Endothelial cell of umbilical vein (primary cell): Measurements from ENCODE around the gene SYNCRIP. TPM values are rescaled to one million over a fixed set of nuclear protein-coding genes. Genes with fewer than 3 reads are reported as not detected.

Experiments used
- BruUV-seq: library from RNA; stranded (reverse); fragments of 400-500 nt; replicated peaks from 2 replicates; lab custom pipeline; 2021; lab: Mats Ljungman, UMichigan
- CTCF ChIA-PET: fragments of 300-600, 350-600 bp; sonication (Branson Sonifier 250); formaldehyde crosslinking; loops from one replicate; lab custom pipeline; 2021; ENCODE audit warnings: antibody characterized with exemption, inconsistent platforms; lab: Charles Lee
- POLR2A ChIA-PET: fragments of 300-600, 350-600 bp; sonication (Branson Sonifier 250); formaldehyde crosslinking; loops from one replicate; lab custom pipeline; 2021; ENCODE audit warnings: antibody characterized with exemption, inconsistent platforms; lab: Charles Lee
- DNase-seq: peaks from one replicate; pipeline ENCODE4 v3.0.0-alpha.2; 2011; ENCODE audit warnings: low read depth, low spot score
- FAIRE-seq: peaks from 2 replicates; lab custom pipeline; 2011; peaks lifted over from hg19 to GRCh38; lab: Jason Lieb, UNC
- H2AFZ ChIP-seq: 2 replicates; pipeline ENCODE4 v1.6.0; 2012; ENCODE audit warnings: low read depth, low read length, control low read depth, inconsistent platforms
- H3K27ac ChIP-seq: 2 replicates; pipeline ENCODE4 v1.5.1; 2011; ENCODE audit warnings: low read depth, mild to moderate bottlenecking, control low read depth, low read length, moderate library complexity; ENCODE audit not compliant: insufficient read depth
- H3K27me3 ChIP-seq, 2 experiments: 2 replicates each; pipeline versions ENCODE4 v1.6.0 to v1.6.1; 2011; ENCODE audit warnings: low read length in 2 of 2, mixed read lengths in 1 of 2; ENCODE audit not compliant: control insufficient read depth in 2 of 2, insufficient read depth in 2 of 2
- H3K36me3 ChIP-seq, 2 experiments: 2 replicates in 1 of 2; 3 replicates in 1 of 2; pipeline ENCODE4 v1.5.1; 2011; ENCODE audit warnings: low read length in 2 of 2, mild to moderate bottlenecking in 1 of 2, moderate library complexity in 1 of 2; ENCODE audit not compliant: control insufficient read depth in 2 of 2, insufficient read depth in 2 of 2; ENCODE audit errors: extremely low read depth in 1 of 2
- H3K4me1 ChIP-seq: 3 replicates; pipeline ENCODE4 v1.5.1; 2011; ENCODE audit warnings: mild to moderate bottlenecking, low read length; ENCODE audit not compliant: control insufficient read depth, insufficient read depth; ENCODE audit errors: extremely low read depth
- H3K4me2 ChIP-seq: 2 replicates; pipeline ENCODE4 v1.6.1; 2011; ENCODE audit warnings: low read length, control low read depth, mixed read lengths; ENCODE audit not compliant: insufficient read depth
- H3K4me3 ChIP-seq, 3 experiments: fragments of 200-600 bp in 1 of 3; sonication (generic), shearing (Covaris generic) in 1 of 3; replicated peaks in 1 of 3; 2 replicates each; pipeline ENCODE4 v1.5.1; 2011 to 2016; ENCODE audit warnings: control low read depth in 3 of 3, low read length in 3 of 3, mild to moderate bottlenecking in 2 of 3, inconsistent platforms in 1 of 3, low read depth in 1 of 3, moderate library complexity in 1 of 3; ENCODE audit not compliant: insufficient read depth in 1 of 3
- H3K79me2 ChIP-seq: 2 replicates; pipeline ENCODE4 v1.6.0; 2012; ENCODE audit warnings: low read length, inconsistent platforms; ENCODE audit not compliant: control insufficient read depth, insufficient read depth
- H3K9ac ChIP-seq: replicated peaks from 2 replicates; pipeline ENCODE3; 2011; ENCODE audit warnings: low read length, control low read depth; ENCODE audit not compliant: insufficient read depth; ENCODE audit errors: extremely low read depth
- H3K9me1 ChIP-seq: replicated peaks from 3 replicates; pipeline ENCODE4 v1.6.0; 2011; ENCODE audit warnings: mild to moderate bottlenecking, low read length; ENCODE audit not compliant: control insufficient read depth, insufficient read depth; ENCODE audit errors: extremely low read depth
- H3K9me3 ChIP-seq: replicated peaks from 2 replicates; pipeline ENCODE4 v1.5.1; 2012; ENCODE audit warnings: low read length, inconsistent platforms; ENCODE audit not compliant: control insufficient read depth, insufficient read depth
- H4K20me1 ChIP-seq: replicated peaks from 2 replicates; pipeline ENCODE3; 2011; ENCODE audit warnings: mild to moderate bottlenecking, low read length; ENCODE audit not compliant: control insufficient read depth, insufficient read depth; ENCODE audit errors: extremely low read depth
- EZH2 ChIP-seq: IDR thresholded peaks from 2 replicates; pipeline ENCODE4 v1.6.1; 2012; ENCODE audit warnings: borderline replicate concordance, low read depth, mild to moderate bottlenecking, moderate library complexity, low read length, inconsistent platforms; ENCODE audit not compliant: severe bottlenecking
- FOS ChIP-seq: IDR thresholded peaks from 2 replicates; pipeline ENCODE4 v1.6.1; 2011; ENCODE audit warnings: mild to moderate bottlenecking, low read length, moderate library complexity, borderline replicate concordance; ENCODE audit not compliant: insufficient read depth
- GATA2 ChIP-seq: IDR thresholded peaks from 2 replicates; pipeline ENCODE4 v1.7.0; 2011; ENCODE audit warnings: low read depth, mild to moderate bottlenecking, moderate library complexity, mixed read lengths, low read length; ENCODE audit not compliant: insufficient read length, insufficient read depth
- JUN ChIP-seq: IDR thresholded peaks from 2 replicates; pipeline ENCODE4 v1.6.1; 2011; ENCODE audit warnings: borderline replicate concordance, low read depth; ENCODE audit not compliant: insufficient read length, insufficient read depth
- MAX ChIP-seq: IDR thresholded peaks from 2 replicates; pipeline ENCODE4 v1.6.1; 2011; ENCODE audit not compliant: insufficient read depth, insufficient read length
- MYC ChIP-seq: IDR thresholded peaks from one replicate; pipeline ENCODE4 v1.6.1; 2011; ENCODE audit warnings: mild to moderate bottlenecking, low read depth, low read length
- POLR2A ChIP-seq: IDR thresholded peaks from 2 replicates; pipeline ENCODE4 v1.6.1; 2012; ENCODE audit warnings: low read depth, mild to moderate bottlenecking, control low read depth, low read length
- POLR2AphosphoS5 ChIP-seq: IDR thresholded peaks from 2 replicates; pipeline ENCODE4 v1.6.1; 2012; ENCODE audit warnings: low read depth, mild to moderate bottlenecking, control low read depth, low read length, moderate library complexity; ENCODE audit not compliant: insufficient read depth
- dilution Hi-C: fragments of 300-500 bp; cut with MboI; formaldehyde crosslinking; loops from one replicate; pipeline ENCODE4 v1.15.0; 2019; ENCODE audit warnings: low sequenced_read_pairs; ENCODE audit not compliant: extremely low pct_ligation_motif_present
- intact Hi-C: fragments of 100-400 bp; cut with micrococcal nuclease; formaldehyde crosslinking; loops from one replicate; pipeline ENCODE4 v1.10.0; 2022
- polyA plus RNA-seq, 4 experiments: library from polyadenylated mRNA; depleted of rRNA in 3 of 4; stranded (reverse) in 3 of 4; unstranded in 1 of 4; fragments of >200 nt; gene quantifications; 2 replicates each; pipeline versions ENCODE4 v1.2.1 to v1.2.3, GENCODE V29; 2011 to 2012; ENCODE audit warnings: missing spikeins in 1 of 4
- total RNA-seq: library from RNA; stranded (reverse); gene quantifications from 2 replicates; pipeline ENCODE4 v1.2.3, GENCODE V29; 2021
- TF ChIP-seq, protein P1 (sequence below), 2 donors: IDR thresholded peaks; 1 replicate in 1 of 2; 2 replicates in 1 of 2; pipeline ENCODE4 v1.5.1; 2011; ENCODE audit warnings: low read length in 2 of 2, mild to moderate bottlenecking in 2 of 2, moderate library complexity in 2 of 2, control low read depth in 1 of 2, inconsistent platforms in 1 of 2, low read depth in 1 of 2; ENCODE audit not compliant: insufficient read depth in 1 of 2; ENCODE audit errors: extremely low read depth in 1 of 2

Gene SYNCRIP
- total and polyA plus RNA-seq, 2 donors (not counting 3 experiments of a cell fraction or from before 2014, with no cell fraction given) = 16.3 to 155 TPM

- H3K9me1 ChIP-seq = no peaks in the 10 kb centered on the region
- POLR2A ChIA-PET = interaction anchor here (1.4 kb wide), 1 partner anchor 50 kb away, joined by 4 read pairs; no protein-coding TSS in a partner anchor
- intact Hi-C loops = loop anchor here (10.0 kb wide), 1 partner anchor 46 kb away; no protein-coding TSS in a partner anchor
- no TSS peak for BruUV-seq
- H3K9me3 ChIP-seq = no peaks in the 10 kb centered on the region
- CTCF ChIA-PET = interaction anchor here (1.0 kb wide), 1 partner anchor 8 kb away, joined by 3 read pairs; no protein-coding TSS in a partner anchor
- H3K4me1 ChIP-seq = no peaks in the 10 kb centered on the region
- TF ChIP-seq MAX (no peak), EZH2 (no peak), JUN (no peak), FOS (no peak), GATA2 (no peak), MYC (no peak), POLR2A (no peak), POLR2AphosphoS5 (no peak)
- TF ChIP-seq, protein P1, sequence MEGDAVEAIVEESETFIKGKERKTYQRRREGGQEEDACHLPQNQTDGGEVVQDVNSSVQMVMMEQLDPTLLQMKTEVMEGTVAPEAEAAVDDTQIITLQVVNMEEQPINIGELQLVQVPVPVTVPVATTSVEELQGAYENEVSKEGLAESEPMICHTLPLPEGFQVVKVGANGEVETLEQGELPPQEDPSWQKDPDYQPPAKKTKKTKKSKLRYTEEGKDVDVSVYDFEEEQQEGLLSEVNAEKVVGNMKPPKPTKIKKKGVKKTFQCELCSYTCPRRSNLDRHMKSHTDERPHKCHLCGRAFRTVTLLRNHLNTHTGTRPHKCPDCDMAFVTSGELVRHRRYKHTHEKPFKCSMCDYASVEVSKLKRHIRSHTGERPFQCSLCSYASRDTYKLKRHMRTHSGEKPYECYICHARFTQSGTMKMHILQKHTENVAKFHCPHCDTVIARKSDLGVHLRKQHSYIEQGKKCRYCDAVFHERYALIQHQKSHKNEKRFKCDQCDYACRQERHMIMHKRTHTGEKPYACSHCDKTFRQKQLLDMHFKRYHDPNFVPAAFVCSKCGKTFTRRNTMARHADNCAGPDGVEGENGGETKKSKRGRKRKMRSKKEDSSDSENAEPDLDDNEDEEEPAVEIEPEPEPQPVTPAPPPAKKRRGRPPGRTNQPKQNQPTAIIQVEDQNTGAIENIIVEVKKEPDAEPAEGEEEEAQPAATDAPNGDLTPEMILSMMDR (IDR thresholded peaks at IDR 0.05; ENCODE audit: extremely low read depth in 1 of 2, insufficient read depth in 1 of 2, low read depth in 1 of 2, low read length in 2 of 2) = no peak
- no peak overlapping the region for H2AFZ ChIP-seq
- H4K20me1 ChIP-seq = peaks cover 9% of the 10 kb centered on the region
- FAIRE-seq (no peak), DNase-seq (no peak)
- no peak overlapping the region for H3K4me2 ChIP-seq
- no peak overlapping the region for H3K4me3 ChIP-seq
- dilution Hi-C loops = no loop called here
- H3K9ac ChIP-seq = no peak overlapping the region
- peaks cover 11 to 36% of the 10 kb centered on the region in 2 experiments for H3K36me3 ChIP-seq
- peaks cover 96% of the 10 kb centered on the region for H3K79me2 ChIP-seq
- H3K27ac ChIP-seq = no peak overlapping the region
- H3K27me3 ChIP-seq = no peaks in the 10 kb centered on the region
Measured at GRCh38 chr6:85628353-85628752, 14.3 kb downstream of the SYNCRIP start.
